H1 (cell line): Measurements from ENCODE around the gene EBNA1BP2. TPM values are rescaled to one million over a fixed set of nuclear protein-coding genes. Genes with fewer than 3 reads are reported as not detected.

ENCODE experiments used
- CTCF ChIA-PET: fragments of 300-600 bp; sonication (Branson Sonifier 250); formaldehyde crosslinking; loops from one replicate; lab custom pipeline; 2021; ENCODE audit not compliant: partially characterized antibody; lab: Charles Lee
- POLR2A ChIA-PET: fragments of 300-600 bp; sonication (Branson Sonifier 250); formaldehyde crosslinking; loops from one replicate; lab custom pipeline; 2021; ENCODE audit warnings: inconsistent platforms; ENCODE audit not compliant: partially characterized antibody; lab: Charles Lee
- DNase-seq, 2 experiments: peaks; one replicate each; pipeline versions ENCODE4 v3.0.0 to v3.0.0-alpha.2; 2010 to 2022; ENCODE audit warnings: low spot score in 2 of 2, low read depth in 1 of 2, mixed read lengths in 1 of 2
- FAIRE-seq: peaks from 2 replicates; lab custom pipeline; 2011; peaks lifted over from hg19 to GRCh38; lab: Jason Lieb, UNC
- H2AFZ ChIP-seq: 2 replicates; pipeline ENCODE4 v1.8.1; 2012; ENCODE audit warnings: low read length, inconsistent platforms
- H2AK5ac ChIP-seq: 2 replicates; pipeline ENCODE4 v1.6.1; 2013; ENCODE audit warnings: low read depth, low read length
- H2BK120ac ChIP-seq: replicated peaks from 2 replicates; pipeline ENCODE3; 2013; ENCODE audit warnings: low read depth, low read length, inconsistent platforms
- H2BK12ac ChIP-seq: 2 replicates; pipeline ENCODE4 v1.6.1; 2013; ENCODE audit warnings: low read depth, low read length
- H2BK15ac ChIP-seq: 2 replicates; pipeline ENCODE4 v1.6.1; 2013; ENCODE audit warnings: low read length
- H2BK20ac ChIP-seq: 2 replicates; pipeline ENCODE4 v1.6.1; 2013; ENCODE audit warnings: low read length
- H2BK5ac ChIP-seq: 2 replicates; pipeline ENCODE4 v1.6.1; 2013; ENCODE audit warnings: low read depth, low read length
- H3K14ac ChIP-seq: 2 replicates; pipeline ENCODE4 v1.6.1; 2013; ENCODE audit warnings: inconsistent platforms; ENCODE audit not compliant: insufficient read length
- H3K18ac ChIP-seq: 2 replicates; pipeline ENCODE4 v1.6.1; 2013; ENCODE audit warnings: low read length; ENCODE audit errors: extremely low read depth
- H3K23ac ChIP-seq: 2 replicates; pipeline ENCODE4 v1.6.1; 2013; ENCODE audit warnings: inconsistent platforms; ENCODE audit not compliant: insufficient read length
- H3K23me2 ChIP-seq: 2 replicates; pipeline ENCODE4 v1.6.1; 2013; ENCODE audit warnings: low read depth, low read length
- H3K27ac ChIP-seq: 2 replicates; pipeline ENCODE4 v1.6.1; 2011; ENCODE audit warnings: low read depth, low read length, inconsistent platforms
- H3K27me3 ChIP-seq, 4 experiments: replicated peaks in 1 of 4; 1 replicate in 1 of 4; 2 replicates in 3 of 4; pipeline versions ENCODE4 v1.6.1 to v1.8.1; 2011 to 2013; ENCODE audit warnings: low read length in 3 of 4, mild to moderate bottlenecking in 3 of 4, inconsistent platforms in 2 of 4, mixed read lengths in 2 of 4, moderate library complexity in 1 of 4; ENCODE audit not compliant: control insufficient read depth in 3 of 4, insufficient read depth in 3 of 4; ENCODE audit errors: extremely low read depth in 1 of 4
- H3K36me3 ChIP-seq, 4 experiments: 2 replicates each; pipeline versions ENCODE4 v1.6.1 to v1.8.1; 2011 to 2013; ENCODE audit warnings: mild to moderate bottlenecking in 4 of 4, low read length in 3 of 4, moderate library complexity in 2 of 4, control low read depth in 1 of 4, inconsistent platforms in 1 of 4; ENCODE audit not compliant: insufficient read depth in 4 of 4, control insufficient read depth in 2 of 4
- H3K4ac ChIP-seq: replicated peaks from 2 replicates; pipeline ENCODE3; 2013; ENCODE audit warnings: low read length, low read depth, mixed read lengths, inconsistent platforms; ENCODE audit not compliant: insufficient read length
- H3K4me1 ChIP-seq, 4 experiments: replicated peaks in 1 of 4; 1 replicate in 1 of 4; 2 replicates in 3 of 4; pipeline versions ENCODE4 v1.6.1 to v1.8.1; 2011 to 2013; ENCODE audit warnings: low read length in 3 of 4, inconsistent platforms in 2 of 4, mixed read lengths in 1 of 4; ENCODE audit not compliant: insufficient read depth in 4 of 4, control insufficient read depth in 3 of 4
- H3K4me2 ChIP-seq, 2 experiments: 2 replicates each; pipeline versions ENCODE4 v1.6.1 to v1.8.1; 2011 to 2013; ENCODE audit warnings: low read depth in 2 of 2, low read length in 2 of 2, control low read depth in 1 of 2, inconsistent platforms in 1 of 2, mild to moderate bottlenecking in 1 of 2; ENCODE audit not compliant: insufficient read depth in 1 of 2
- H3K4me3 ChIP-seq, 4 experiments: fragments of 200-600, 300-600 bp in 1 of 4; sonication (generic), shearing (Covaris generic), sonication (Bioruptor Twin) in 1 of 4; 2 replicates each; pipeline versions ENCODE4 v1.5.1 to v1.8.1; 2011 to 2016; ENCODE audit warnings: low read length in 4 of 4, low read depth in 3 of 4, control low read depth in 2 of 4, inconsistent platforms in 2 of 4, mild to moderate bottlenecking in 2 of 4, mixed read lengths in 1 of 4, moderate library complexity in 1 of 4; ENCODE audit not compliant: insufficient read depth in 2 of 4; ENCODE audit errors: extremely low read depth in 1 of 4
- H3K56ac ChIP-seq: replicated peaks from 2 replicates; pipeline ENCODE3; 2013; ENCODE audit warnings: low read depth, mild to moderate bottlenecking, mixed read lengths, low read length, inconsistent platforms; ENCODE audit not compliant: insufficient read length
- H3K79me1 ChIP-seq: 2 replicates; pipeline ENCODE4 v1.6.1; 2013; ENCODE audit warnings: low read depth, low read length, control low read depth
- H3K79me2 ChIP-seq, 2 experiments: 2 replicates each; pipeline versions ENCODE4 v1.6.1 to v1.8.1; 2012 to 2013; ENCODE audit warnings: low read length in 2 of 2, mild to moderate bottlenecking in 2 of 2, inconsistent platforms in 1 of 2; ENCODE audit not compliant: insufficient read depth in 2 of 2, control insufficient read depth in 1 of 2
- H3K9ac ChIP-seq, 4 experiments: replicated peaks in 1 of 4; 1 replicate in 1 of 4; 2 replicates in 3 of 4; pipeline versions ENCODE4 v1.6.1 to v1.8.1; 2011 to 2013; ENCODE audit warnings: low read depth in 3 of 4, low read length in 3 of 4, control low read depth in 2 of 4, mild to moderate bottlenecking in 2 of 4, moderate library complexity in 2 of 4, inconsistent platforms in 1 of 4; ENCODE audit errors: extremely low read depth in 1 of 4
- H3K9me3 ChIP-seq, 2 experiments: 2 replicates each; pipeline versions ENCODE4 v1.6.1 to v1.8.1; 2012 to 2013; ENCODE audit warnings: mild to moderate bottlenecking in 2 of 2, moderate library complexity in 2 of 2, control low read depth in 1 of 2, inconsistent platforms in 1 of 2, low read depth in 1 of 2, low read length in 1 of 2, mixed read lengths in 1 of 2; ENCODE audit not compliant: insufficient read depth in 2 of 2
- H4K20me1 ChIP-seq, 2 experiments: replicated peaks in 1 of 2; 2 replicates each; pipeline versions ENCODE3 to v1.8.1; 2011 to 2013; ENCODE audit warnings: inconsistent platforms in 2 of 2, low read length in 2 of 2, mild to moderate bottlenecking in 1 of 2; ENCODE audit not compliant: insufficient read depth in 2 of 2, control insufficient read depth in 1 of 2
- H4K5ac ChIP-seq: 2 replicates; pipeline ENCODE4 v1.6.1; 2013; ENCODE audit warnings: low read length, low read depth, mixed read lengths, inconsistent platforms; ENCODE audit not compliant: insufficient read length
- H4K8ac ChIP-seq: 2 replicates; pipeline ENCODE4 v1.8.0; 2013; ENCODE audit warnings: mild to moderate bottlenecking, moderate library complexity, low read length, inconsistent platforms; ENCODE audit not compliant: insufficient read depth; ENCODE audit errors: extremely low read depth
- H4K91ac ChIP-seq: replicated peaks from 2 replicates; pipeline ENCODE3; 2013; ENCODE audit warnings: low read length, mixed read lengths, inconsistent platforms; ENCODE audit not compliant: insufficient read length
- BACH1 ChIP-seq: IDR thresholded peaks from 2 replicates; pipeline ENCODE4 v1.6.1; 2012; ENCODE audit warnings: low read length, improper control_type of control experiment
- BCL11A ChIP-seq, 2 experiments: IDR thresholded peaks; one replicate each; pipeline ENCODE4 v1.6.1; 2011; ENCODE audit warnings: low read depth in 2 of 2, low read length in 2 of 2, mild to moderate bottlenecking in 2 of 2
- CEBPB ChIP-seq: IDR thresholded peaks from 2 replicates; pipeline ENCODE4 v1.6.1; 2012; ENCODE audit warnings: low read depth, low read length
- CHD2 ChIP-seq: IDR thresholded peaks from 2 replicates; pipeline ENCODE4 v1.6.1; 2012; ENCODE audit warnings: low read length, improper control_type of control experiment
- CTBP2 ChIP-seq: IDR thresholded peaks from 2 replicates; pipeline ENCODE4 v1.7.0; 2011; ENCODE audit warnings: borderline replicate concordance, mild to moderate bottlenecking, moderate library complexity, mixed read lengths, low read length; ENCODE audit not compliant: insufficient read depth, insufficient read length
- EZH2 ChIP-seq: fragments of 200-600 bp; sonication (generic); IDR thresholded peaks from 2 replicates; pipeline ENCODE4 v1.7.1; 2012; ENCODE audit warnings: low read depth, mild to moderate bottlenecking, moderate library complexity, low read length, inconsistent platforms; ENCODE audit not compliant: severe bottlenecking
- GABPA ChIP-seq: IDR thresholded peaks from 2 replicates; pipeline ENCODE4 v1.6.1; 2011; ENCODE audit warnings: mild to moderate bottlenecking, low read length, moderate library complexity, borderline replicate concordance; ENCODE audit not compliant: insufficient read depth
- HDAC6 ChIP-seq: IDR thresholded peaks from one replicate; pipeline ENCODE4 v1.7.1; 2012; ENCODE audit warnings: low read depth, mild to moderate bottlenecking, inconsistent platforms, low read length, moderate library complexity
- JUN ChIP-seq: IDR thresholded peaks from 2 replicates; pipeline ENCODE4 v1.6.1; 2011; ENCODE audit warnings: low read depth, mild to moderate bottlenecking, improper control_type of control experiment, low read length
- KDM4A ChIP-seq: IDR thresholded peaks from one replicate; pipeline ENCODE4 v1.7.1; 2012; ENCODE audit warnings: low read depth, mild to moderate bottlenecking, moderate library complexity, low read length, inconsistent platforms; ENCODE audit not compliant: severe bottlenecking
- RBBP5 ChIP-seq: IDR thresholded peaks from 2 replicates; pipeline ENCODE4 v1.7.1; 2012; ENCODE audit warnings: low read depth, mild to moderate bottlenecking, inconsistent platforms, low read length, moderate library complexity, borderline replicate concordance
- RNF2 ChIP-seq: fragments of 200-900, 300-1000 bp; sonication (generic); IDR thresholded peaks from 2 replicates; pipeline ENCODE4 v1.7.1; 2016; ENCODE audit warnings: borderline replicate concordance, low read depth, mild to moderate bottlenecking, antibody characterized with exemption, low read length; ENCODE audit not compliant: poor library complexity, severe bottlenecking; ENCODE audit errors: missing control alignments
- SIRT6 ChIP-seq: IDR thresholded peaks from one replicate; pipeline ENCODE4 v1.7.1; 2012; ENCODE audit warnings: low read length, inconsistent platforms
- SRF ChIP-seq: IDR thresholded peaks from 2 replicates; pipeline ENCODE4 v1.6.1; 2011; ENCODE audit warnings: mild to moderate bottlenecking, low read depth, low read length, moderate library complexity
- TBP ChIP-seq: IDR thresholded peaks from 2 replicates; pipeline ENCODE4 v1.6.1; 2011; ENCODE audit warnings: low read depth, low read length, improper control_type of control experiment
- WGBS, 2 experiments: shearing (Covaris generic) in 1 of 2; methylation state at CpG; one replicate each; pipeline versions ENCODE4 v1.1.6 to v1.1.7; 2013 to 2015; ENCODE audit warnings: low lambda C conversion rate in 2 of 2, mixed read lengths in 2 of 2, inconsistent platforms in 1 of 2, low coverage in 1 of 2, missing lambda C conversion rate in 1 of 2; ENCODE audit not compliant: insufficient replicate concordance in 2 of 2, insufficient coverage in 1 of 2, insufficient read length in 1 of 2; ENCODE audit errors: extremely low coverage in 1 of 2, missing lambda C conversion rate in 1 of 2; 5-methylcytosine and 5-hydroxymethylcytosine counted together
- polyA plus RNA-seq, 7 experiments: library from polyadenylated mRNA; depleted of rRNA in 3 of 7; stranded (reverse) in 5 of 7; unstranded in 2 of 7; fragments of >200 nt in 5 of 7; fragments of 200-250 nt in 2 of 7; gene quantifications; 1 replicate in 5 of 7; 2 replicates in 1 of 7; 4 replicates in 1 of 7; pipeline versions ENCODE4 v1.2.1 to v1.2.3, GENCODE V29; 2011 to 2013; ENCODE audit warnings: missing spikeins in 2 of 7, mixed read lengths in 2 of 7
- total RNA-seq: library from RNA; stranded (reverse); fragmentation: NEBNext Ultra II Directional; extraction: Animal tissue kit (Norgen Biotek cat#: 25700); gene quantifications from 2 replicates; pipeline ENCODE4 v1.2.1, GENCODE V29; 2021

Gene EBNA1BP2
- total and polyA plus RNA-seq, 2 of the 8 experiments (the other 6 are each of a cell fraction or from before 2014, with no cell fraction given) = 31.0 to 104 TPM

- H3K27me3 ChIP-seq = no peaks in the 10 kb centered on the region
- H2BK20ac ChIP-seq = no peak overlapping the region
- H3K9ac ChIP-seq = no peak overlapping the region
- H2BK15ac ChIP-seq = no peak overlapping the region
- no peak overlapping the region for H3K23ac ChIP-seq
- H3K36me3 ChIP-seq = no peaks in the 10 kb centered on the region; a peak in 1 of 8 replicates
- H3K23me2 ChIP-seq = no peaks in the 10 kb centered on the region
- 0 out of 7 replicates have a peak, but pooled peaks cover 0 to 1% (median 0%) of the 10 kb centered on the region in 4 experiments for H3K4me1 ChIP-seq
- no peaks in the 10 kb centered on the region; a peak in 1 of 4 replicates for H3K9me3 ChIP-seq
- H4K91ac ChIP-seq = no peak overlapping the region
- H2BK120ac ChIP-seq = no peak overlapping the region
- H4K8ac ChIP-seq = no peak overlapping the region
- H3K4me2 ChIP-seq = no peak overlapping the region
- WGBS, 2 experiments = 93% methylated on average over 1 of the region's 1 CpG; no CpG with 5 or more reads in 1 of the 2 experiments
- no peak overlapping the region for H2AK5ac ChIP-seq
- H3K79me2 ChIP-seq = peaks cover 0 to 3% of the 10 kb centered on the region in 2 experiments; a peak in 2 of 4 replicates
- H3K56ac ChIP-seq = no peak overlapping the region
- no peak overlapping the region for H3K14ac ChIP-seq
- H2BK5ac ChIP-seq = no peak overlapping the region
- no peak for DNase-seq
- no peak overlapping the region for H3K27ac ChIP-seq
- no peak overlapping the region for H2AFZ ChIP-seq
- ChIA-PET CTCF (no interaction called here), POLR2A (interaction anchor here (2.6 kb wide), 1 partner anchor 11 kb away, joined by 12 read pairs; no protein-coding TSS in a partner anchor)
- H4K5ac ChIP-seq = no peak overlapping the region
- no peak overlapping the region for H3K4ac ChIP-seq
- H3K79me1 ChIP-seq = no peaks in the 10 kb centered on the region
- H2BK12ac ChIP-seq = no peak overlapping the region
- FAIRE-seq = no peak
- H3K4me3 ChIP-seq = no peak overlapping the region
- no peak overlapping the region for H3K18ac ChIP-seq
- no peaks in the 10 kb centered on the region for H4K20me1 ChIP-seq
- TF ChIP-seq SRF = no peak
- TF ChIP-seq CTBP2 = no peak
- TF ChIP-seq TBP = no peak
- TF ChIP-seq EZH2 = no peak
- TF ChIP-seq GABPA = no peak
- TF ChIP-seq SIRT6 = no peak
- TF ChIP-seq CEBPB = no peak
- no peak for TF ChIP-seq RBBP5
- no peak for TF ChIP-seq KDM4A
- TF ChIP-seq RNF2 = no peak
- no peak for TF ChIP-seq HDAC6
- TF ChIP-seq BCL11A (IDR thresholded peaks at IDR 0.05; ENCODE audit: low read depth in 2 of 2, low read length in 2 of 2) = no peak
- no peak for TF ChIP-seq CHD2
- no peak for TF ChIP-seq JUN
- TF ChIP-seq BACH1 = no peak
These were observed 49.1 kb downstream of the EBNA1BP2 start for GRCh38 chr1:43123031-43123430.
